T-cell (primary cell): ENCODE measurements around the gene WFIKKN2. TPM values are rescaled to one million over a fixed set of nuclear protein-coding genes. Genes with fewer than 3 reads are reported as not detected.

Source experiments
- ATAC-seq, 4 experiments: fragments of 200-7000 bp in 3 of 4; fragments of 150-1000 bp in 1 of 4; cut with Tn5 transposase; replicated peaks in 1 of 4; 1 replicate in 3 of 4; 2 replicates in 1 of 4; pipeline ENCODE4 v1.10.0; 2021; ENCODE audit warnings: moderate library complexity in 3 of 4, mild to moderate bottlenecking in 2 of 4, moderate number of reproducible peaks in 1 of 4
- CTCF ChIA-PET, 2 donors: fragments of 300-600 bp; sonication (Branson Sonifier 250); formaldehyde crosslinking; loops; one replicate each; lab custom pipeline; 2022; ENCODE audit warnings: antibody characterized with exemption in 2 of 2; lab: Charles Lee
- POLR2A ChIA-PET, 2 donors: fragments of 300-600 bp; sonication (Branson Sonifier 250); formaldehyde crosslinking; loops; one replicate each; lab custom pipeline; 2022; ENCODE audit warnings: antibody characterized with exemption in 2 of 2; lab: Charles Lee
- DNase-seq, 35 experiments: peaks; one replicate each; pipeline versions ENCODE4 v3.0.0 to v3.0.0-alpha.2; 2013 to 2023
- H3K27ac ChIP-seq: one replicate; pipeline ENCODE4 v1.5.1; 2013; ENCODE audit warnings: low read length
- H3K27me3 ChIP-seq, 2 experiments: replicated peaks in 1 of 2; 1 replicate in 1 of 2; 2 replicates in 1 of 2; pipeline versions ENCODE4 v1.6.1 to v1.7.0; 2013; ENCODE audit warnings: low read length in 1 of 2, mixed read lengths in 1 of 2; ENCODE audit not compliant: control insufficient read depth in 2 of 2, insufficient read depth in 2 of 2; ENCODE audit errors: extremely low read depth in 1 of 2
- H3K36me3 ChIP-seq, 2 donors: 1 replicate in 1 of 2; 2 replicates in 1 of 2; pipeline versions ENCODE4 v1.6.1 to v1.7.0; 2013; ENCODE audit warnings: low read length in 1 of 2; ENCODE audit not compliant: control insufficient read depth in 2 of 2, insufficient read depth in 1 of 2; ENCODE audit errors: extremely low read depth in 1 of 2
- H3K4me1 ChIP-seq, 2 experiments: 1 replicate in 1 of 2; 2 replicates in 1 of 2; pipeline versions ENCODE4 v1.6.1 to v1.7.0; 2013; ENCODE audit warnings: low read length in 2 of 2, mixed read lengths in 1 of 2; ENCODE audit not compliant: insufficient read depth in 2 of 2, control insufficient read depth in 1 of 2; ENCODE audit errors: extremely low read depth in 1 of 2
- H3K4me3 ChIP-seq, 2 donors: 1 replicate in 1 of 2; 2 replicates in 1 of 2; pipeline versions ENCODE4 v1.5.1 to v1.7.0; 2013; ENCODE audit warnings: mild to moderate bottlenecking in 2 of 2, low read length in 1 of 2, moderate library complexity in 1 of 2; ENCODE audit not compliant: control insufficient read depth in 1 of 2; ENCODE audit errors: extremely low read depth in 1 of 2
- H3K9me3 ChIP-seq: 2 replicates; pipeline ENCODE4 v1.7.0; 2013
- H3K27ac Mint-ChIP-seq, 2 donors: one replicate each; pipeline ENCODE4 v1.8.0; 2020 to 2021; ENCODE audit warnings: mild to moderate bottlenecking in 2 of 2, mixed read lengths in 2 of 2
- H3K27me3 Mint-ChIP-seq, 2 donors: one replicate each; pipeline ENCODE4 v1.8.0; 2021 to 2022; ENCODE audit warnings: mixed read lengths in 2 of 2
- H3K36me3 Mint-ChIP-seq: one replicate; pipeline ENCODE4 v1.8.0; 2021; ENCODE audit warnings: mixed read lengths
- H3K4me1 Mint-ChIP-seq, 3 donors: one replicate each; pipeline ENCODE4 v1.8.0; 2020 to 2022; ENCODE audit warnings: mixed read lengths in 3 of 3, mild to moderate bottlenecking in 1 of 3
- H3K4me3 Mint-ChIP-seq, 3 donors: one replicate each; pipeline ENCODE4 v1.8.0; 2020 to 2022; ENCODE audit warnings: mild to moderate bottlenecking in 3 of 3, mixed read lengths in 3 of 3, moderate library complexity in 3 of 3
- H3K9me3 Mint-ChIP-seq, 3 donors: one replicate each; pipeline ENCODE4 v1.8.0; 2020 to 2022; ENCODE audit warnings: mixed read lengths in 3 of 3
- WGBS: methylation state at CpG from one replicate; pipeline ENCODE4 v1.1.5; 2013; ENCODE audit warnings: missing lambda C conversion rate; ENCODE audit not compliant: insufficient coverage; 5-methylcytosine and 5-hydroxymethylcytosine counted together
- total RNA-seq, 35 experiments: library from RNA in 6 of 35; stranded (reverse) in 6 of 35; fragments of 120-200 nt in 1 of 35; gene quantifications; one replicate each; pipeline versions ENCODE4 v1.2.1 to v1.2.4 and lab custom pipeline; 2013 to 2026

WFIKKN2 gene
- total RNA-seq, 5 donors from 2014 or later (not counting 1 experiment from before 2014, with no cell fraction given) = not detected

GRCh38 chr17:50793007-50793406, 42.4 kb upstream of the WFIKKN2 start:
- H3K4me3 Mint-ChIP-seq = no peak overlapping the region
- no peak overlapping the region for H3K27ac Mint-ChIP-seq
- POLR2A ChIA-PET = no interaction called here
- H3K27ac ChIP-seq = no peak overlapping the region
- no peaks in the 10 kb centered on the region for H3K9me3 Mint-ChIP-seq
- H3K4me3 ChIP-seq = no peak overlapping the region
- ATAC-seq (no peak), DNase-seq (no peak)
- H3K4me1 Mint-ChIP-seq = no peaks in the 10 kb centered on the region
- 98% methylated on average over 7 of the region's 8 CpGs for WGBS
- no peaks in the 10 kb centered on the region for H3K36me3 Mint-ChIP-seq
- H3K27me3 Mint-ChIP-seq = no peaks in the 10 kb centered on the region
- H3K27me3 ChIP-seq = no peaks in the 10 kb centered on the region
- no peaks in the 10 kb centered on the region for H3K9me3 ChIP-seq
- no peaks in the 10 kb centered on the region for H3K4me1 ChIP-seq
- CTCF ChIA-PET = interaction anchor here in 1 of 2 donors (0.6 kb wide), 1 partner anchor 460 kb away, joined by 4 read pairs; no protein-coding TSS in a partner anchor
- no peaks in the 10 kb centered on the region for H3K36me3 ChIP-seq

- no peaks in the 10 kb centered on the region for H3K27me3 Mint-ChIP-seq
- H3K27ac Mint-ChIP-seq = no peak overlapping the region
- no peak for DNase-seq
- CTCF ChIA-PET = interaction anchor here in 1 of 2 donors (0.6 kb wide), 1 partner anchor 651 kb away, joined by 4 read pairs; no protein-coding TSS in a partner anchor
- H3K4me3 Mint-ChIP-seq = no peak overlapping the region
- Histone ChIP-seq H3K4me1 (no peaks in the 10 kb centered on the region), H3K27ac (no peak overlapping the region), H3K9me3 (no peaks in the 10 kb centered on the region), H3K36me3 (no peaks in the 10 kb centered on the region), H3K4me3 (no peak overlapping the region), H3K27me3 (no peaks in the 10 kb centered on the region)
- no peaks in the 10 kb centered on the region for H3K9me3 Mint-ChIP-seq
- H3K4me1 Mint-ChIP-seq = no peaks in the 10 kb centered on the region
- WGBS = no CpG with 5 or more reads among the region's 6 CpGs
- H3K36me3 Mint-ChIP-seq = no peaks in the 10 kb centered on the region
- no peak for ATAC-seq
- POLR2A ChIA-PET = interaction anchor here in 1 of 2 donors (0.6 kb wide), 1 partner anchor 14 kb away, joined by 8 read pairs; no protein-coding TSS in a partner anchor
Observed at GRCh38 chr17:50794361-50794760, 41.0 kb upstream of the WFIKKN2 start.

- 94% methylated on average over 10 of the region's 11 CpGs for WGBS
- H3K9me3 ChIP-seq = no peaks in the 10 kb centered on the region
- no peaks in the 10 kb centered on the region for H3K9me3 Mint-ChIP-seq
- DNase-seq (no peak), ATAC-seq (no peak)
- no peak overlapping the region for H3K4me3 ChIP-seq
- no peaks in the 10 kb centered on the region for H3K4me1 ChIP-seq
- no peaks in the 10 kb centered on the region for H3K36me3 Mint-ChIP-seq
- H3K4me3 Mint-ChIP-seq = no peak overlapping the region
- H3K4me1 Mint-ChIP-seq = no peaks in the 10 kb centered on the region
- H3K27me3 Mint-ChIP-seq = no peaks in the 10 kb centered on the region
- H3K27ac ChIP-seq = no peak overlapping the region
- H3K27me3 ChIP-seq = no peaks in the 10 kb centered on the region
- H3K36me3 ChIP-seq = no peaks in the 10 kb centered on the region
- ChIA-PET POLR2A (no interaction called here), CTCF (no interaction called here)
- H3K27ac Mint-ChIP-seq = no peak overlapping the region
Observed at GRCh38 chr17:50797135-50797810, 38.1 kb upstream of the WFIKKN2 start.

GRCh38 chr17:50798424-50799288, 36.7 kb upstream of the WFIKKN2 start:
- H3K36me3 ChIP-seq = no peaks in the 10 kb centered on the region
- WGBS = 84% methylated on average over 17 of the region's 19 CpGs
- ATAC-seq (no peak), DNase-seq (no peak)
- ChIA-PET POLR2A (no interaction called here), CTCF (no interaction called here)
- Mint-ChIP-seq H3K27me3 (no peaks in the 10 kb centered on the region), H3K9me3 (no peaks in the 10 kb centered on the region), H3K36me3 (no peaks in the 10 kb centered on the region), H3K27ac (no peak overlapping the region), H3K4me1 (no peaks in the 10 kb centered on the region), H3K4me3 (no peak overlapping the region)
- H3K27ac ChIP-seq = no peak overlapping the region
- no peak overlapping the region for H3K4me3 ChIP-seq
- H3K9me3 ChIP-seq = no peaks in the 10 kb centered on the region
- H3K4me1 ChIP-seq = no peaks in the 10 kb centered on the region
- no peaks in the 10 kb centered on the region for H3K27me3 ChIP-seq

- Histone ChIP-seq H3K9me3 (no peaks in the 10 kb centered on the region), H3K27me3 (no peaks in the 10 kb centered on the region), H3K4me1 (no peaks in the 10 kb centered on the region), H3K4me3 (no peak overlapping the region), H3K27ac (no peak overlapping the region), H3K36me3 (no peaks in the 10 kb centered on the region)
- H3K4me3 Mint-ChIP-seq = no peak overlapping the region
- 86% methylated on average over 8 of the region's 9 CpGs for WGBS
- ChIA-PET CTCF (no interaction called here), POLR2A (interaction anchor here in 1 of 2 donors (0.6 kb wide), 1 partner anchor 51 kb away, joined by 5 read pairs; no protein-coding TSS in a partner anchor)
- DNase-seq (no peak), ATAC-seq (no peak)
- H3K27me3 Mint-ChIP-seq = no peaks in the 10 kb centered on the region
- no peak overlapping the region for H3K27ac Mint-ChIP-seq
- H3K9me3 Mint-ChIP-seq = no peaks in the 10 kb centered on the region
- H3K4me1 Mint-ChIP-seq = no peaks in the 10 kb centered on the region
- no peaks in the 10 kb centered on the region for H3K36me3 Mint-ChIP-seq
Observed at GRCh38 chr17:50799582-50799981, 35.8 kb upstream of the WFIKKN2 start.

GRCh38 chr17:50800196-50800700, 35.1 kb upstream of the WFIKKN2 start:
- Mint-ChIP-seq H3K9me3 (no peaks in the 10 kb centered on the region), H3K27ac (no peak overlapping the region), H3K4me3 (no peak overlapping the region), H3K4me1 (no peaks in the 10 kb centered on the region), H3K27me3 (no peaks in the 10 kb centered on the region), H3K36me3 (no peaks in the 10 kb centered on the region)
- no peaks in the 10 kb centered on the region for H3K36me3 ChIP-seq
- WGBS = 93% methylated on average over 11 of the region's 12 CpGs
- no peaks in the 10 kb centered on the region for H3K27me3 ChIP-seq
- H3K9me3 ChIP-seq = no peaks in the 10 kb centered on the region
- no peak for ATAC-seq
- no peak for DNase-seq
- no peak overlapping the region for H3K27ac ChIP-seq
- POLR2A ChIA-PET = no interaction called here
- CTCF ChIA-PET = no interaction called here
- H3K4me1 ChIP-seq = no peaks in the 10 kb centered on the region
- H3K4me3 ChIP-seq = no peak overlapping the region
